NCI-H2081 (cell line): ENCODE measurements around the gene RLBP1.

Experiments
- DNase-seq, 2 experiments: peaks; one replicate each; lab custom pipeline; 2025; lab: John Stamatoyannopoulos, UW

RLBP1 gene

GRCh38 chr15:89178307-89178977, 42.9 kb downstream of the RLBP1 start:
- no peak for DNase-seq

- peak; percentile 52 to 68 for DNase-seq
Observed at GRCh38 chr15:89177633-89178306, 43.6 kb downstream of the RLBP1 start.

GRCh38 chr15:89177116-89177515, 44.3 kb downstream of the RLBP1 start:
- no peak for DNase-seq

GRCh38 chr15:89175617-89176191, 45.7 kb downstream of the RLBP1 start:
- DNase-seq = no peak

GRCh38 chr15:89174476-89174875, 46.9 kb downstream of the RLBP1 start:
- DNase-seq = peak in 1 of 2 experiments; percentile 14

GRCh38 chr15:89172921-89173320, 48.5 kb downstream of the RLBP1 start:
- no peak for DNase-seq

- peak; percentile 50 to 59 for DNase-seq
Observed at GRCh38 chr15:89171136-89172072, 50.0 kb downstream of the RLBP1 start.

GRCh38 chr15:89170364-89170763, 51.0 kb downstream of the RLBP1 start:
- DNase-seq = no peak

GRCh38 chr15:89168316-89168833, 53.0 kb downstream of the RLBP1 start:
- DNase-seq = no peak

- DNase-seq = no peak
Observed at GRCh38 chr15:89167267-89168176, 53.9 kb downstream of the RLBP1 start.

GRCh38 chr15:89165677-89166076, 55.7 kb downstream of the RLBP1 start:
- no peak for DNase-seq

- no peak for DNase-seq
Observed at GRCh38 chr15:89164712-89165211, 56.6 kb downstream of the RLBP1 start.

- DNase-seq = no peak
Observed at GRCh38 chr15:89163271-89164055, 57.9 kb downstream of the RLBP1 start.

- no peak for DNase-seq
Observed at GRCh38 chr15:89161666-89162065, 59.7 kb downstream of the RLBP1 start.
